Large intestine (tissue), 3 donors: ENCODE data around the gene NPIPA8. TPM values are rescaled to one million over a fixed set of nuclear protein-coding genes. Genes with fewer than 3 reads are reported as not detected.
"Not testable (repeated sequence)": the region's sequence is repeated elsewhere in the genome, so short reads cannot be mapped to it uniquely, and the experiment has no call there.

Source experiments
- DNase-seq, 2 donors: peaks; one replicate each; pipeline versions ENCODE4 v3.0.0 to v3.0.0-alpha.2; 2013
- H3K27ac ChIP-seq: one replicate; pipeline ENCODE4 v1.5.1; 2013; ENCODE audit warnings: low read length
- H3K27me3 ChIP-seq: 2 replicates; pipeline ENCODE4 v1.6.1; 2013; ENCODE audit warnings: low read length; ENCODE audit not compliant: control insufficient read depth, insufficient read depth
- H3K36me3 ChIP-seq: 2 replicates; pipeline ENCODE4 v1.6.1; 2013; ENCODE audit warnings: low read length; ENCODE audit not compliant: control insufficient read depth, insufficient read depth
- H3K4me1 ChIP-seq: one replicate; pipeline ENCODE4 v1.6.1; 2013; ENCODE audit warnings: low read length; ENCODE audit not compliant: control insufficient read depth, insufficient read depth
- H3K4me3 ChIP-seq: one replicate; pipeline ENCODE4 v1.5.1; 2013; ENCODE audit warnings: low read length
- H3K9me3 ChIP-seq: one replicate; pipeline ENCODE4 v1.6.1; 2013; ENCODE audit warnings: mild to moderate bottlenecking, low read depth, low read length, moderate library complexity; ENCODE audit not compliant: control insufficient read depth
- WGBS: methylation state at CpG from one replicate; pipeline ENCODE4 v1.1.5; 2013; ENCODE audit warnings: low lambda C conversion rate; ENCODE audit not compliant: insufficient coverage; 5-methylcytosine and 5-hydroxymethylcytosine counted together
- polyA plus RNA-seq: library from polyadenylated mRNA; unstranded; fragments of 120-200 nt; gene quantifications from one replicate; pipeline ENCODE4 v1.2.1, GENCODE V29; 2013

Gene NPIPA8
- polyA plus RNA-seq, 1 donor = 0.21 TPM

DNA sequence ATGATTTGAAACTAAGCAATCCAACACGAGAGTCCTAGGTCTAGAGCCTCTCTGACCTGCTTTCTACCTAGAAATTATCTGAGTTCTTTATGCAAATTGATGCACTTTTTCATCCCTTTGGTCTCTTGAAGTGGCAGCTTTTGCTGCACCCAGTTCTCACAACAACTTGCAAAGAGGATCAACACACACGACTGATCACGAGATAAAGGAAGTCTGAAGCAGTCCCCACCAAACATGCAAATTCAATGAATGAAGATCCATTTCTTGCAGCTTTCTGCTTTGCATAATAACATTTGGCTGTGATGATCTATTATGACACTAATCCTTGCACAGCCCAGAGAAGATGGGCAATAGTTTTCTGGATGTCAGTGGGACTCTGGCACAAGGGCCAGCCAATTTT is 56.2 kb downstream of the NPIPA8 start:
- not testable (repeated sequence) for H3K9me3 ChIP-seq, H3K4me1 ChIP-seq, H3K27me3 ChIP-seq, H3K36me3 ChIP-seq, H3K4me3 ChIP-seq, DNase-seq, H3K27ac ChIP-seq
- no CpG with 5 or more reads among the region's 3 CpGs for WGBS

DNA sequence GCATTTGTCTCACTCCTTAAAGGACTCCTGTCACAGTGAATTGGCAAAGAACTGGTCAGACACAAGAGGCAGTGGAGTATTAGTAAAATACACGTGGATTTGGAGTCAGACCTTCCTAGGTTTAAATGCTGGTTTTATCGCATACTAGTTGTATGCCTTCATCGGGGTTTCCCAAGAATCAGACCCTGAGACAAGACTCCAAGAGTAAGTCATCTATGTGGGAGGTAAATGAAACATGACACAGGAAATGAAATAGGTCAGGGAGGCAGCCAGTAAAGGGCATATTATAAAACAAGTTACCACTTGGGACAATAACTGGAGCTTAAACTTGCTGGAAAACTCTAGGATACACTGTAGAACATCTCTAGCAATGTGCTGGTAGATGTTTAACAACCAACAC is 59.8 kb downstream of the NPIPA8 start:
- H3K4me3 ChIP-seq, DNase-seq, H3K36me3 ChIP-seq, H3K27ac ChIP-seq, H3K4me1 ChIP-seq, H3K9me3 ChIP-seq, H3K27me3 ChIP-seq: not testable (repeated sequence)
- no CpG with 5 or more reads among the region's 3 CpGs for WGBS

- not testable (repeated sequence) for H3K27me3 ChIP-seq
Observed at GRCh38 chr16:18270171-18270570, 66.4 kb downstream of the NPIPA8 start.

More at GRCh38 chr16:18270171-18270570, 66.4 kb downstream of the NPIPA8 start:
- not testable (repeated sequence) for H3K36me3 ChIP-seq, H3K9me3 ChIP-seq, H3K4me3 ChIP-seq, DNase-seq, H3K27ac ChIP-seq, H3K4me1 ChIP-seq
- no CpG with 5 or more reads among the region's 2 CpGs for WGBS

Other genes starting within 250 kb of the NPIPA8 start
- 130 TPM for gene NOMO2, start 225.4 kb upstream of the NPIPA8 start, polyA plus RNA-seq